SU-DHL-6 (cell line): ENCODE measurements around the gene SUB1.

Source experiments
- H2AFZ ChIP-seq: fragments of 200-600 bp; sonication (generic); 2 replicates; pipeline ENCODE4 v1.6.1; 2014; ENCODE audit warnings: low read depth, mild to moderate bottlenecking, moderate library complexity, mixed read lengths, antibody characterized with exemption, low read length; ENCODE audit not compliant: severe bottlenecking
- H3F3A ChIP-seq: fragments of 200-600 bp; shearing (Covaris generic); 2 replicates; pipeline ENCODE4 v1.6.0; 2016; ENCODE audit warnings: antibody characterized with exemption, mild to moderate bottlenecking; ENCODE audit not compliant: insufficient read depth
- H3K27ac ChIP-seq: fragments of 200-600 bp; sonication (generic); 2 replicates; pipeline ENCODE4 v1.5.1; 2016; ENCODE audit warnings: low read depth, mild to moderate bottlenecking, low read length, moderate library complexity, mixed read lengths
- H3K27me3 ChIP-seq: fragments of 200-600 bp; sonication (generic), shearing (Covaris generic); 2 replicates; pipeline ENCODE4 v1.6.0; 2014; ENCODE audit warnings: mild to moderate bottlenecking, low read length
- H3K36me3 ChIP-seq: fragments of 200-600 bp; sonication (generic); 2 replicates; pipeline ENCODE4 v1.6.1; 2014; ENCODE audit warnings: mild to moderate bottlenecking, low read length, mixed read lengths
- H3K4me2 ChIP-seq: fragments of 300-600, 200-600 bp; shearing (Covaris generic), sonication (generic); 2 replicates; pipeline ENCODE4 v1.6.0; 2014; ENCODE audit warnings: low read length, low read depth, mild to moderate bottlenecking; ENCODE audit not compliant: poor library complexity, severe bottlenecking
- H3K4me3 ChIP-seq: fragments of 200-600 bp; sonication (generic); 2 replicates; pipeline ENCODE4 v1.5.1; 2014; ENCODE audit warnings: antibody characterized with exemption, low read length, mild to moderate bottlenecking, mixed read lengths; ENCODE audit not compliant: insufficient read depth, poor library complexity, severe bottlenecking
- H3K79me2 ChIP-seq: fragments of 200-600 bp; sonication (generic); 2 replicates; pipeline ENCODE4 v1.6.1; 2014; ENCODE audit warnings: mild to moderate bottlenecking, low read length, moderate library complexity; ENCODE audit not compliant: insufficient read depth
- H3K9ac ChIP-seq: fragments of 200-600 bp; sonication (generic); 2 replicates; pipeline ENCODE4 v1.7.0; 2014; ENCODE audit warnings: mild to moderate bottlenecking, low read length
- H3K9me2 ChIP-seq: fragments of 200-600 bp; sonication (generic); replicated peaks from 2 replicates; pipeline ENCODE4 v1.6.1; 2014; ENCODE audit warnings: low read length; ENCODE audit not compliant: insufficient read depth
- H3K9me3 ChIP-seq: fragments of 200-600 bp; sonication (generic); 2 replicates; pipeline ENCODE4 v1.6.1; 2014; ENCODE audit warnings: low read length, mixed read lengths; ENCODE audit not compliant: insufficient read depth
- H4K20me1 ChIP-seq: fragments of 200-600 bp; sonication (generic); 2 replicates; pipeline ENCODE4 v1.6.1; 2014; ENCODE audit warnings: low read depth, mild to moderate bottlenecking, antibody characterized with exemption, low read length, moderate library complexity, mixed read lengths
- EZH2phosphoT487 ChIP-seq: fragments of 200-600 bp; sonication (generic), shearing (Covaris generic); conservative IDR thresholded peaks from 2 replicates; pipeline ENCODE4 v1.6.1; 2018; ENCODE audit warnings: mild to moderate bottlenecking, antibody characterized with exemption, low read length, moderate library complexity, mixed read lengths
- TF ChIP-seq, protein P1 (sequence below): fragments of 200-600 bp; sonication (generic); IDR thresholded peaks from one replicate; pipeline ENCODE4 v1.5.1; 2017; ENCODE audit warnings: antibody characterized with exemption, mild to moderate bottlenecking, low read length, moderate library complexity; ENCODE audit not compliant: insufficient read depth, poor library complexity, severe bottlenecking

SUB1 gene

GRCh38 chr5:32625547-32625946 is 40.2 kb downstream of the SUB1 start:
- Histone ChIP-seq H3K4me2 (no peak overlapping the region), H3K9me3 (no peaks in the 10 kb centered on the region), H3K9me2 (no peaks in the 10 kb centered on the region), H3K9ac (no peak overlapping the region), H3K4me3 (no peak overlapping the region), H4K20me1 (no peaks in the 10 kb centered on the region), H3K27me3 (no peaks in the 10 kb centered on the region), H3K79me2 (no peaks in the 10 kb centered on the region), H3K36me3 (no peaks in the 10 kb centered on the region), H3K27ac (no peak overlapping the region), H3F3A (no peaks in the 10 kb centered on the region), H2AFZ (no peak overlapping the region)
- TF ChIP-seq, protein P1, sequence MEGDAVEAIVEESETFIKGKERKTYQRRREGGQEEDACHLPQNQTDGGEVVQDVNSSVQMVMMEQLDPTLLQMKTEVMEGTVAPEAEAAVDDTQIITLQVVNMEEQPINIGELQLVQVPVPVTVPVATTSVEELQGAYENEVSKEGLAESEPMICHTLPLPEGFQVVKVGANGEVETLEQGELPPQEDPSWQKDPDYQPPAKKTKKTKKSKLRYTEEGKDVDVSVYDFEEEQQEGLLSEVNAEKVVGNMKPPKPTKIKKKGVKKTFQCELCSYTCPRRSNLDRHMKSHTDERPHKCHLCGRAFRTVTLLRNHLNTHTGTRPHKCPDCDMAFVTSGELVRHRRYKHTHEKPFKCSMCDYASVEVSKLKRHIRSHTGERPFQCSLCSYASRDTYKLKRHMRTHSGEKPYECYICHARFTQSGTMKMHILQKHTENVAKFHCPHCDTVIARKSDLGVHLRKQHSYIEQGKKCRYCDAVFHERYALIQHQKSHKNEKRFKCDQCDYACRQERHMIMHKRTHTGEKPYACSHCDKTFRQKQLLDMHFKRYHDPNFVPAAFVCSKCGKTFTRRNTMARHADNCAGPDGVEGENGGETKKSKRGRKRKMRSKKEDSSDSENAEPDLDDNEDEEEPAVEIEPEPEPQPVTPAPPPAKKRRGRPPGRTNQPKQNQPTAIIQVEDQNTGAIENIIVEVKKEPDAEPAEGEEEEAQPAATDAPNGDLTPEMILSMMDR: no peak
- TF ChIP-seq EZH2phosphoT487: no peak

DNA sequence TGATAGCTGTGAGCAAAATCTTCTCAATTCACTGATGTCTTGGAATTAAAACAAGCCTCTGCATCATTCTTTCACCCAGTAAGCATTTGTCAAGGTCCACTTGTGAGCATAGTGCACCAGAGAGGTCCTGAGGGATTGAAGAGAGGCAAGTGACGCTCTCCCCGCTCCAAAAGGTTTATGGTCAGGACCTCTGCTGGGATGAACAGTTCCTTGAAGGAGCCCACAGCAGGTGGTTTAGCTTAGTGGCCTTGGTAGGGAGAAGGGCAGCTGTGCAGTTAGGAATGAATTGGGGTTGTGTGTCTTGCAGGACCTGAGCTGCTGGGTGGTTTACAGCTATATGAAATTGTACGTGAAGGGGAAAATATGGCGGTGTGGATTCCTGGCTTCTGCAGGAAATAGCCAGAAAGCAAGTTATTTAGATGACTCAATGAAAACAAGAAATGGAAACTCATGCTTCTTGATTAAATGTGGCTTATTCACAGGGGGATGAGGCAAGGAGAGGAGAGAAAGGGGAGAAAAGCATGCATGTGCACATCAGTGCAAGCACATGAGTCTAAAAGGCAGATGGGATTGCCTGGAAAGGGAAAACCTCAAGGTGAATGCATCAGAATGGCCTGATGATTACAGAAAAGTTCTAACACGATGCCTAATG is 42.0 kb downstream of the SUB1 start:
- no peaks in the 10 kb centered on the region for H3K9me2 ChIP-seq
- H3K9ac ChIP-seq: no peak overlapping the region
- no peaks in the 10 kb centered on the region for H4K20me1 ChIP-seq
- no peaks in the 10 kb centered on the region for H3K79me2 ChIP-seq
- no peaks in the 10 kb centered on the region for H3K36me3 ChIP-seq
- H3K4me3 ChIP-seq: no peak overlapping the region
- no peaks in the 10 kb centered on the region for H3F3A ChIP-seq
- H3K27me3 ChIP-seq: no peaks in the 10 kb centered on the region; the same call in 1 of the 2 replicates
- no peak overlapping the region for H3K4me2 ChIP-seq
- no peak overlapping the region for H2AFZ ChIP-seq
- no peak for TF ChIP-seq EZH2phosphoT487
- TF ChIP-seq, protein P1: no peak
- H3K9me3 ChIP-seq: no peaks in the 10 kb centered on the region
- no peak overlapping the region for H3K27ac ChIP-seq

- Histone ChIP-seq H3K79me2 (no peaks in the 10 kb centered on the region), H3K9ac (no peak overlapping the region), H3K9me3 (no peaks in the 10 kb centered on the region), H4K20me1 (no peaks in the 10 kb centered on the region), H3K27ac (no peak overlapping the region), H3F3A (no peaks in the 10 kb centered on the region), H3K27me3 (no peaks in the 10 kb centered on the region; the same call in 1 of the 2 replicates), H3K36me3 (no peaks in the 10 kb centered on the region), H3K4me2 (no peak overlapping the region), H3K4me3 (no peak overlapping the region), H2AFZ (no peak overlapping the region), H3K9me2 (no peaks in the 10 kb centered on the region)
- TF ChIP-seq, protein P1: no peak
- no peak for TF ChIP-seq EZH2phosphoT487
These were observed 42.9 kb downstream of the SUB1 start for GRCh38 chr5:32628049-32628844.
